A549 (cell line): ENCODE data around the gene CDC14B.

Experiments used
- CBX8 ChIP-seq: fragments of 200-600 bp; sonication (generic); IDR thresholded peaks from 2 replicates; pipeline ENCODE4 v1.6.1; 2016
- CHD2 ChIP-seq: fragments of 150-350 bp; IDR thresholded peaks from 2 replicates; pipeline ENCODE4 v1.6.1; 2014; ENCODE audit warnings: low read length; ENCODE audit not compliant: partially characterized antibody
- CHD4 ChIP-seq: fragments of 200-600 bp; sonication (generic); IDR thresholded peaks from 2 replicates; pipeline ENCODE4 v1.6.1; 2016; ENCODE audit warnings: antibody characterized with exemption, mild to moderate bottlenecking, borderline replicate concordance
- EP300 ChIP-seq, 2 experiments: fragments of >200 bp; sonication (Bioruptor Twin); formaldehyde crosslinking; IDR thresholded peaks; 2 replicates in 1 of 2; 3 replicates in 1 of 2; pipeline ENCODE4 v1.6.1; 2016 to 2017
- FOSL2 ChIP-seq, 2 experiments: fragments of 450-650 bp in 1 of 2; fragments of >200 bp in 1 of 2; sonication (Bioruptor Twin) in 1 of 2; formaldehyde crosslinking; IDR thresholded peaks; 2 replicates each; pipeline versions ENCODE4 v1.5.0 to v1.6.1; 2016 to 2020; ENCODE audit warnings: mild to moderate bottlenecking in 1 of 2, moderate library complexity in 1 of 2
- JUNB ChIP-seq: fragments of >200 bp; sonication (Bioruptor Twin); formaldehyde crosslinking; IDR thresholded peaks from 2 replicates; pipeline ENCODE4 v1.6.1; 2016
- MYC ChIP-seq: IDR thresholded peaks from 2 replicates; pipeline ENCODE4 v1.6.1; 2012; ENCODE audit warnings: mild to moderate bottlenecking, inconsistent platforms, low read length, improper control_type of control experiment, borderline replicate concordance
- POLR2A ChIP-seq: IDR thresholded peaks from 2 replicates; pipeline ENCODE4 v1.6.1; 2012; ENCODE audit warnings: mild to moderate bottlenecking, low read length
- SMC3 ChIP-seq: fragments of >200 bp; sonication (Bioruptor Twin); formaldehyde crosslinking; IDR thresholded peaks from 3 replicates; pipeline ENCODE4 v1.6.1; 2018; ENCODE audit warnings: inconsistent platforms
- ZSCAN20 ChIP-seq: fragments of 250-450 bp; sonication (Bioruptor Pico); IDR thresholded peaks from 2 replicates; pipeline ENCODE4 v1.8.0; 2022; ENCODE audit warnings: mild to moderate bottlenecking, moderate library complexity
- TF ChIP-seq, protein P1 (sequence below): fragments of >200 bp; sonication (Bioruptor Twin); formaldehyde crosslinking; IDR thresholded peaks from 3 replicates; pipeline ENCODE4 v1.5.1; 2016
- TF ChIP-seq, protein P2 (sequence below): fragments of 200-600 bp; sonication (generic); IDR thresholded peaks from 2 replicates; pipeline ENCODE4 v1.6.1; 2016; ENCODE audit warnings: antibody characterized with exemption, mild to moderate bottlenecking, moderate library complexity
- TF ChIP-seq, protein P3 (sequence below): fragments of >200 bp; sonication (Bioruptor Twin); formaldehyde crosslinking; IDR thresholded peaks from 3 replicates; pipeline ENCODE4 v1.6.1; 2016
- TF ChIP-seq, protein P4 (sequence below): IDR thresholded peaks from 2 replicates; pipeline ENCODE4 v1.6.1; 2012

DNA sequence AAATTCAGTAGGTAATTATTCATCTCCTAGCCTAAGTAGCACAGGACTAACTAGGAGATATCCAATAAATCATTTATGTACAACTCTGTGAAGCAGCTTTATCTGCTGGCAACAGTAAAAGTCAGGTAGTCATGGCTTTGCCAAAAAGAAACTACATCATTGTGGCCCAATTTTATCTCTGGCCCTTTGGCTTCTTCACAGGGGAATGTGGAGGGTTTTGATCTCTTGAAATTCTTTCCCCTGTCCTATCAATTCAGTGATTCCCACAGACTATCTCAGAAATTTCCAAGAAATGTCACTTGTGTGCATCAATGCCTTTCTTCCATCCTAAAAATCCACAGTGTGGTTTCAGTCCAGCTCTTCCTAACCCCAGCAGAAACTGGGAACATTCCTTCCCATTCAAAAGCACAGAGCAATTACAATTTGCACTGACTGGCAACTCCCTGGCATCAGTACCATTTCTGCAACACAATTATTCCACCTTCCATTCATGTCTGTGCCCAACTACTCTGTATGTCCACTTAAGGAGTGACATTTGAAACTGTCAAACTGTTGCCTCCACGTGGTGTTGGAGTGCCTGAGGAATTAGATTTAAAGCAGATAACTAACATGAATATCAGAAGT is 6.6 kb downstream of the CDC14B start:
- no peak for TF ChIP-seq POLR2A
- TF ChIP-seq EP300 (IDR thresholded peaks at IDR 0.05) = no peak
- TF ChIP-seq, protein P1, sequence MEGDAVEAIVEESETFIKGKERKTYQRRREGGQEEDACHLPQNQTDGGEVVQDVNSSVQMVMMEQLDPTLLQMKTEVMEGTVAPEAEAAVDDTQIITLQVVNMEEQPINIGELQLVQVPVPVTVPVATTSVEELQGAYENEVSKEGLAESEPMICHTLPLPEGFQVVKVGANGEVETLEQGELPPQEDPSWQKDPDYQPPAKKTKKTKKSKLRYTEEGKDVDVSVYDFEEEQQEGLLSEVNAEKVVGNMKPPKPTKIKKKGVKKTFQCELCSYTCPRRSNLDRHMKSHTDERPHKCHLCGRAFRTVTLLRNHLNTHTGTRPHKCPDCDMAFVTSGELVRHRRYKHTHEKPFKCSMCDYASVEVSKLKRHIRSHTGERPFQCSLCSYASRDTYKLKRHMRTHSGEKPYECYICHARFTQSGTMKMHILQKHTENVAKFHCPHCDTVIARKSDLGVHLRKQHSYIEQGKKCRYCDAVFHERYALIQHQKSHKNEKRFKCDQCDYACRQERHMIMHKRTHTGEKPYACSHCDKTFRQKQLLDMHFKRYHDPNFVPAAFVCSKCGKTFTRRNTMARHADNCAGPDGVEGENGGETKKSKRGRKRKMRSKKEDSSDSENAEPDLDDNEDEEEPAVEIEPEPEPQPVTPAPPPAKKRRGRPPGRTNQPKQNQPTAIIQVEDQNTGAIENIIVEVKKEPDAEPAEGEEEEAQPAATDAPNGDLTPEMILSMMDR = no peak
- TF ChIP-seq JUNB = no peak
- TF ChIP-seq, protein P2, sequence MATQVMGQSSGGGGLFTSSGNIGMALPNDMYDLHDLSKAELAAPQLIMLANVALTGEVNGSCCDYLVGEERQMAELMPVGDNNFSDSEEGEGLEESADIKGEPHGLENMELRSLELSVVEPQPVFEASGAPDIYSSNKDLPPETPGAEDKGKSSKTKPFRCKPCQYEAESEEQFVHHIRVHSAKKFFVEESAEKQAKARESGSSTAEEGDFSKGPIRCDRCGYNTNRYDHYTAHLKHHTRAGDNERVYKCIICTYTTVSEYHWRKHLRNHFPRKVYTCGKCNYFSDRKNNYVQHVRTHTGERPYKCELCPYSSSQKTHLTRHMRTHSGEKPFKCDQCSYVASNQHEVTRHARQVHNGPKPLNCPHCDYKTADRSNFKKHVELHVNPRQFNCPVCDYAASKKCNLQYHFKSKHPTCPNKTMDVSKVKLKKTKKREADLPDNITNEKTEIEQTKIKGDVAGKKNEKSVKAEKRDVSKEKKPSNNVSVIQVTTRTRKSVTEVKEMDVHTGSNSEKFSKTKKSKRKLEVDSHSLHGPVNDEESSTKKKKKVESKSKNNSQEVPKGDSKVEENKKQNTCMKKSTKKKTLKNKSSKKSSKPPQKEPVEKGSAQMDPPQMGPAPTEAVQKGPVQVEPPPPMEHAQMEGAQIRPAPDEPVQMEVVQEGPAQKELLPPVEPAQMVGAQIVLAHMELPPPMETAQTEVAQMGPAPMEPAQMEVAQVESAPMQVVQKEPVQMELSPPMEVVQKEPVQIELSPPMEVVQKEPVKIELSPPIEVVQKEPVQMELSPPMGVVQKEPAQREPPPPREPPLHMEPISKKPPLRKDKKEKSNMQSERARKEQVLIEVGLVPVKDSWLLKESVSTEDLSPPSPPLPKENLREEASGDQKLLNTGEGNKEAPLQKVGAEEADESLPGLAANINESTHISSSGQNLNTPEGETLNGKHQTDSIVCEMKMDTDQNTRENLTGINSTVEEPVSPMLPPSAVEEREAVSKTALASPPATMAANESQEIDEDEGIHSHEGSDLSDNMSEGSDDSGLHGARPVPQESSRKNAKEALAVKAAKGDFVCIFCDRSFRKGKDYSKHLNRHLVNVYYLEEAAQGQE = no peak
- TF ChIP-seq CHD4 = no peak
- no peak for TF ChIP-seq ZSCAN20 (CRISPR knock-in tag)
- no peak for TF ChIP-seq FOSL2 (IDR thresholded peaks at IDR 0.05)
- TF ChIP-seq FOSL2 (CRISPR knock-in tag; IDR thresholded peaks at IDR 0.05) = no peak
- TF ChIP-seq, protein P3, sequence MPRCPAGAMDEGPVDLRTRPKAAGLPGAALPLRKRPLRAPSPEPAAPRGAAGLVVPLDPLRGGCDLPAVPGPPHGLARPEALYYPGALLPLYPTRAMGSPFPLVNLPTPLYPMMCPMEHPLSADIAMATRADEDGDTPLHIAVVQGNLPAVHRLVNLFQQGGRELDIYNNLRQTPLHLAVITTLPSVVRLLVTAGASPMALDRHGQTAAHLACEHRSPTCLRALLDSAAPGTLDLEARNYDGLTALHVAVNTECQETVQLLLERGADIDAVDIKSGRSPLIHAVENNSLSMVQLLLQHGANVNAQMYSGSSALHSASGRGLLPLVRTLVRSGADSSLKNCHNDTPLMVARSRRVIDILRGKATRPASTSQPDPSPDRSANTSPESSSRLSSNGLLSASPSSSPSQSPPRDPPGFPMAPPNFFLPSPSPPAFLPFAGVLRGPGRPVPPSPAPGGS = no peak
- TF ChIP-seq, protein P4, sequence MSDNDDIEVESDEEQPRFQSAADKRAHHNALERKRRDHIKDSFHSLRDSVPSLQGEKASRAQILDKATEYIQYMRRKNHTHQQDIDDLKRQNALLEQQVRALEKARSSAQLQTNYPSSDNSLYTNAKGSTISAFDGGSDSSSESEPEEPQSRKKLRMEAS = no peak
- no peak for TF ChIP-seq CHD2
- no peak for TF ChIP-seq SMC3
- no peak for TF ChIP-seq CBX8
- TF ChIP-seq MYC = no peak
